ENCODE measurements around the gene ESPNL. TPM values are rescaled to one million over a fixed set of nuclear protein-coding genes. Genes with fewer than 3 reads are reported as not detected.

Gene ESPNL
- total RNA-seq, 4 donors from 2014 or later = 0.14 to 4.4 (median 0.72) TPM

DNA sequence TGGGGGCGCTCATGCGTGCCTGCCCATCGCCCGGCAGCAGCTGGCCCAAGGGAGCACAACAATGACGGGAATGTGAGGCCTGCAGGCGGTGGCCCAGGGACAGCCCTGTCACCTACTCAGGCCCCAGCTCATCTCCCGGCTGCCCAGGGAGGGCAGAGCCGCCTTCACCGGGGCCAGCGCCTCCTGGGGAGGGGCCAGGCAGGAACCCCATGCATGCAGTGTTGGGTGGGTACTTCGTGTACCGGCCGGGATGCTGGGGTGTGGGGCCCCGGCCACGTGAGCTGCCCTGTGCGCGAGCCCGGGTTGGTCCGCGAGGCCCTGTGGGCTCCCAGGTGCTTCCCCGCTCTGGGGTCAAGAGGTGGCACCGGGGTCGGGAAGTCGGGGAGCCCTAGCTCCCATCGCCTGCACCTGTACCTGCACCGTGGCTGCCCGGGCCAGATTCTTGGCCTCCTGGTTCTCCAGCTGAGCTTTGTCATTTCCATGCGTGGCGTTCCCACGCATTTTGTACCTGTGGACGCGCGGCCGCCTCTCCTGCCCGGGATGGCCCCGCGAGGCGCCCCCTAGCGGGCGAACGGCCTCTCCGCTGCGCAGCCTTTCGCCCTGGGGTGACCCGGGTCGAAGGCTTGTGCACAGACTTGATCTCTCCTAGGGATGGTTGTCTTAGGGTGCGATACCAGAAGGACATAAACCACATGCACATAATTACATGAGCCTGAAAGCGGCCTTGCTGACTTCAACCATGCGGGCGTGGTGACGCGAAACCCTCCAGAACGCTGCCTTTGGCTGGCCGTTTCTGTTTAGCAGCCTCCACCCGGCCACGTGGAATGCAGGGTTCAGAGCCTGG is 39.3 kb downstream of the ESPNL start:
- no peak for DNase-seq
- intact Hi-C loops (cut with DNase I; ENCODE audit: low total_unique reads) = loop anchor here (10.0 kb wide), 1 partner anchor 285 kb away; the partner anchor contains the start of gene RAMP1
- Histone ChIP-seq H3K9me3 (no peaks in the 10 kb centered on the region), H3K36me3 (no peaks in the 10 kb centered on the region), H3K27me3 (peaks cover 5% of the 10 kb centered on the region), H3K4me3 (peak overlapping the region in 1 of 4 donors; percentile 1), H3K27ac (no peak overlapping the region), H3K4me1 (peaks cover 7 to 36% (median 29%) of the 10 kb centered on the region in 4 donors)
- TF ChIP-seq POLR2AphosphoS5 (IDR thresholded peaks at IDR 0.05) = no peak
- TF ChIP-seq, protein P1, sequence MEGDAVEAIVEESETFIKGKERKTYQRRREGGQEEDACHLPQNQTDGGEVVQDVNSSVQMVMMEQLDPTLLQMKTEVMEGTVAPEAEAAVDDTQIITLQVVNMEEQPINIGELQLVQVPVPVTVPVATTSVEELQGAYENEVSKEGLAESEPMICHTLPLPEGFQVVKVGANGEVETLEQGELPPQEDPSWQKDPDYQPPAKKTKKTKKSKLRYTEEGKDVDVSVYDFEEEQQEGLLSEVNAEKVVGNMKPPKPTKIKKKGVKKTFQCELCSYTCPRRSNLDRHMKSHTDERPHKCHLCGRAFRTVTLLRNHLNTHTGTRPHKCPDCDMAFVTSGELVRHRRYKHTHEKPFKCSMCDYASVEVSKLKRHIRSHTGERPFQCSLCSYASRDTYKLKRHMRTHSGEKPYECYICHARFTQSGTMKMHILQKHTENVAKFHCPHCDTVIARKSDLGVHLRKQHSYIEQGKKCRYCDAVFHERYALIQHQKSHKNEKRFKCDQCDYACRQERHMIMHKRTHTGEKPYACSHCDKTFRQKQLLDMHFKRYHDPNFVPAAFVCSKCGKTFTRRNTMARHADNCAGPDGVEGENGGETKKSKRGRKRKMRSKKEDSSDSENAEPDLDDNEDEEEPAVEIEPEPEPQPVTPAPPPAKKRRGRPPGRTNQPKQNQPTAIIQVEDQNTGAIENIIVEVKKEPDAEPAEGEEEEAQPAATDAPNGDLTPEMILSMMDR (IDR thresholded peaks at IDR 0.05) = peak; percentile 45 to 62 (median 47)
- WGBS, 2 donors (ENCODE audit: low coverage in 1 of 2) = 56% methylated on average over 51 of the region's 56 CpGs; no CpG with 5 or more reads in 1 of the 2 donors
- in situ Hi-C loops (cut with MboI; ENCODE audit: low pct_ligation_motif_present in 1 of 4, low pct_unique_long_range_greater_than_20kb in 1 of 4, low sequenced_read_pairs in 3 of 4) = no loop called here

DNA sequence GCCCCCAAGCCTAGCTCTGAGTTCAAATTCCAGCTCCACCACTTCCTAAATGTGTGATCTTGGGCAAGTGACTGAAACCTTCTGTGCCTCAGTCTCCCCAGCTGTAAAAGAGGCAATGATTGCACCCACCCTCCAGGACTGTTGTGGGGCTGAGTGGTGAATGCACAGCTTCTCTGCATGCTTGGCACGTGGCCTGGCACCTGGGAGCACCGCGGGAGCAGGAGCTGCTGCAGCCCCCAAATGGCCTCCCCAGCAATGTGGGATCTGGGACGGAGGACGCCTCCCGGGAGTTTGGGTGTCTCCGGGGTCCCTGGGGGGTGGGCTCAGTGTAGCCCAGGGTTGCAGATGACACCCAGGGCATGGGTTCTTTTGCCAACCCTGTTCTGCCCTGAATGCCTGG is 39.9 kb downstream of the ESPNL start:
- in situ Hi-C loops (cut with MboI; ENCODE audit: low pct_ligation_motif_present in 1 of 4, low pct_unique_long_range_greater_than_20kb in 1 of 4, low sequenced_read_pairs in 3 of 4) (no loop called here), intact Hi-C loops (cut with DNase I; ENCODE audit: low total_unique reads) (loop anchor here (10.0 kb wide), 1 partner anchor 285 kb away; the partner anchor contains the start of gene RAMP1)
- H3K27ac ChIP-seq = no peak overlapping the region
- H3K36me3 ChIP-seq = no peaks in the 10 kb centered on the region
- DNase-seq = no peak
- WGBS, 2 donors (ENCODE audit: low coverage in 1 of 2) = 67% methylated on average over 7 of the region's 7 CpGs; no CpG with 5 or more reads in 1 of the 2 donors
- H3K9me3 ChIP-seq = no peaks in the 10 kb centered on the region
- peaks cover 5% of the 10 kb centered on the region for H3K27me3 ChIP-seq
- peaks cover 7 to 36% (median 29%) of the 10 kb centered on the region in 4 donors for H3K4me1 ChIP-seq
- TF ChIP-seq EP300 (IDR thresholded peaks at IDR 0.05; ENCODE audit: low read depth) (no peak), POLR2AphosphoS5 (IDR thresholded peaks at IDR 0.05) (no peak), POLR2A (IDR thresholded peaks at IDR 0.05) (no peak)
- TF ChIP-seq, protein P1 (IDR thresholded peaks at IDR 0.05) = no peak
- H3K4me3 ChIP-seq = no peak overlapping the region

DNA sequence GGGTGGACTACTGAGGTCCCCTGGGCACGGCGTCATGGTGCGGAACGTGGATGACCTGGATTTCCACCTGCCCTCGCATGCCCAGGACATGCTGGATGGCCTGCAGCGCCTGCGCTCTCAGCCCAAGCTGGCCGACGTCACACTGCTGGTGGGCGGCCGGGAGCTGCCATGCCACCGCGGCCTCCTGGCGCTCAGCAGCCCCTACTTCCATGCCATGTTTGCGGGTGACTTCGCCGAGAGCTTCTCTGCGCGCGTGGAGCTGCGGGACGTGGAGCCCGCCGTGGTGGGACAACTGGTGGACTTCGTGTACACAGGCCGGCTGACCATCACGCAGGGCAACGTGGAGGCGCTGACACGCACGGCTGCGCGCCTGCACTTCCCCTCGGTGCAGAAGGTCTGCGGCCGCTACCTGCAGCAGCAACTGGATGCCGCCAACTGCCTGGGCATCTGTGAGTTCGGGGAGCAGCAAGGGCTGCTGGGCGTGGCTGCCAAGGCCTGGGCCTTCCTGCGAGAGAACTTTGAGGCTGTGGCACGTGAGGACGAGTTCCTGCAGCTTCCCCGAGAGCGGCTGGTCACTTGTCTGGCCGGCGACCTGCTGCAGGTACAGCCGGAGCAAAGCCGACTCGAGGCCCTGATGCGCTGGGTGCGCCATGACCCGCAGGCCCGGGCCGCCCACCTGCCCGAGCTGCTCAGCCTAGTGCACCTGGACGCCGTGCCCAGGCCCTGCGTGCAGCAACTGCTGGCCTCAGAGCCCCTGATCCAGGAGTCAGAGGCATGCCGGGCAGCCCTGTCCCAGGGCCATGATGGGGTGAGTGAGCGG is 40.8 kb downstream of the ESPNL start:
- no peak for DNase-seq
- Histone ChIP-seq H3K4me3 (no peak overlapping the region), H3K27ac (no peak overlapping the region), H3K4me1 (peaks cover 7 to 36% (median 29%) of the 10 kb centered on the region in 4 donors), H3K36me3 (no peaks in the 10 kb centered on the region), H3K27me3 (peaks cover 5% of the 10 kb centered on the region), H3K9me3 (no peaks in the 10 kb centered on the region)
- WGBS, 2 donors (ENCODE audit: low coverage in 1 of 2) = 90% methylated on average over 50 of the region's 60 CpGs; no CpG with 5 or more reads in 1 of the 2 donors
- in situ Hi-C loops (cut with MboI; ENCODE audit: low pct_ligation_motif_present in 1 of 4, low pct_unique_long_range_greater_than_20kb in 1 of 4, low sequenced_read_pairs in 3 of 4) = no loop called here
- intact Hi-C loops (cut with DNase I; ENCODE audit: low total_unique reads) = loop anchor here (10.0 kb wide), 1 partner anchor 286 kb away; the partner anchor contains the start of gene RAMP1
- TF ChIP-seq, protein P1 (IDR thresholded peaks at IDR 0.05) = no peak
- TF ChIP-seq POLR2AphosphoS5 (IDR thresholded peaks at IDR 0.05) (no peak), POLR2A (IDR thresholded peaks at IDR 0.05) (no peak), EP300 (IDR thresholded peaks at IDR 0.05; ENCODE audit: low read depth) (no peak)

Measured in transverse colon (tissue), 4 donors.